NCI-H2081 treated with DMSO at 0.1 percent for 48 hours (cell line): ENCODE results near the gene IMP4.
"Not testable (repeated sequence)": the region's sequence is repeated elsewhere in the genome, so short reads cannot be mapped to it uniquely, and the experiment has no call there.

ENCODE experiments used
- DNase-seq: peaks from one replicate; lab custom pipeline; 2025; lab: John Stamatoyannopoulos, UW

IMP4 gene

GRCh38 chr2:130342533-130343275 lies at the start of gene IMP4:
TSS of gene IMP4 (plus strand) at chr2:130342897. CDS start at chr2:130342933, 36 bp downstream.
- peak; percentile 94 for DNase-seq

GRCh38 chr2:130300258-130300969 lies 42.3 kb upstream of the IMP4 start:
- no peak for DNase-seq

GRCh38 chr2:130300970-130301348 lies 41.7 kb upstream of the IMP4 start:
- no peak for DNase-seq

GRCh38 chr2:130302164-130302886 lies 40.4 kb upstream of the IMP4 start:
- no peak for DNase-seq

- DNase-seq = no peak
Observed at GRCh38 chr2:130303169-130303568, 39.5 kb upstream of the IMP4 start.

- no peak for DNase-seq
Observed at GRCh38 chr2:130304726-130305125, 38.0 kb upstream of the IMP4 start.

GRCh38 chr2:130307850-130308249 lies 34.8 kb upstream of the IMP4 start:
- no peak for DNase-seq

GRCh38 chr2:130310881-130311280 lies 31.8 kb upstream of the IMP4 start:
- DNase-seq = no peak

- DNase-seq = no peak
Observed at GRCh38 chr2:130313812-130314334, 28.8 kb upstream of the IMP4 start.

- DNase-seq = no peak
Observed at GRCh38 chr2:130314377-130314776, 28.3 kb upstream of the IMP4 start.

- no peak for DNase-seq
Observed at GRCh38 chr2:130316596-130316995, 26.1 kb upstream of the IMP4 start.

- DNase-seq = no peak
Observed at GRCh38 chr2:130318906-130319305, 23.8 kb upstream of the IMP4 start.

GRCh38 chr2:130319536-130319935 lies 23.2 kb upstream of the IMP4 start:
- no peak for DNase-seq

- no peak for DNase-seq
Observed at GRCh38 chr2:130327703-130328527, 14.8 kb upstream of the IMP4 start.

- DNase-seq = no peak
Observed at GRCh38 chr2:130328710-130329109, 14.0 kb upstream of the IMP4 start.

GRCh38 chr2:130332271-130333073 lies 10.2 kb upstream of the IMP4 start:
- DNase-seq = no peak

GRCh38 chr2:130333253-130333652 lies 9.4 kb upstream of the IMP4 start:
- not testable (repeated sequence) for DNase-seq

- DNase-seq = no peak
Observed at GRCh38 chr2:130334026-130334425, 8.7 kb upstream of the IMP4 start.

- DNase-seq = no peak
Observed at GRCh38 chr2:130335226-130335625, 7.5 kb upstream of the IMP4 start.

GRCh38 chr2:130336150-130336876 lies 6.4 kb upstream of the IMP4 start:
- no peak for DNase-seq
